CD14-positive monocyte (primary cell): ENCODE measurements around the gene BCL2. TPM values are rescaled to one million over a fixed set of nuclear protein-coding genes. Genes with fewer than 3 reads are reported as not detected.

Experiments
- DNase-seq, 3 donors: peaks; one replicate each; pipeline ENCODE4 v3.0.0-alpha.2; 2011 to 2022
- H2AFZ ChIP-seq: 2 replicates; pipeline ENCODE4 v1.6.0; 2012; ENCODE audit warnings: mild to moderate bottlenecking, low read depth, low read length, inconsistent platforms; ENCODE audit not compliant: insufficient read depth, poor library complexity, severe bottlenecking
- H3K27ac ChIP-seq, 2 donors: 1 replicate in 1 of 2; 2 replicates in 1 of 2; pipeline ENCODE4 v1.5.1; 2012 to 2013; ENCODE audit warnings: low read length in 2 of 2, control low read depth in 1 of 2, inconsistent platforms in 1 of 2, low read depth in 1 of 2, mild to moderate bottlenecking in 1 of 2
- H3K27me3 ChIP-seq, 2 donors: one replicate each; pipeline versions ENCODE4 v1.6.0 to v1.6.1; 2011 to 2013; ENCODE audit warnings: low read length in 2 of 2; ENCODE audit not compliant: control insufficient read depth in 2 of 2, insufficient read depth in 2 of 2
- H3K36me3 ChIP-seq, 2 donors: replicated peaks in 1 of 2; 1 replicate in 1 of 2; 2 replicates in 1 of 2; pipeline versions ENCODE4 v1.5.1 to v1.6.1; 2012 to 2013; ENCODE audit warnings: low read length in 2 of 2, control low read depth in 1 of 2, inconsistent platforms in 1 of 2, mild to moderate bottlenecking in 1 of 2; ENCODE audit not compliant: insufficient read depth in 2 of 2, control insufficient read depth in 1 of 2
- H3K4me1 ChIP-seq, 2 donors: 1 replicate in 1 of 2; 2 replicates in 1 of 2; pipeline versions ENCODE4 v1.5.1 to v1.6.1; 2012 to 2013; ENCODE audit warnings: low read length in 2 of 2, control low read depth in 1 of 2, inconsistent platforms in 1 of 2, mild to moderate bottlenecking in 1 of 2, moderate library complexity in 1 of 2; ENCODE audit not compliant: insufficient read depth in 2 of 2, control insufficient read depth in 1 of 2
- H3K4me2 ChIP-seq: replicated peaks from 2 replicates; pipeline ENCODE3; 2012; ENCODE audit warnings: low read length, moderate library complexity, mild to moderate bottlenecking; ENCODE audit not compliant: poor library complexity, severe bottlenecking; ENCODE audit errors: extremely low read depth
- H3K4me3 ChIP-seq, 3 experiments: fragments of 200-600 bp in 1 of 3; sonication (generic) in 1 of 3; replicated peaks in 1 of 3; 1 replicate in 2 of 3; 2 replicates in 1 of 3; pipeline ENCODE4 v1.5.1; 2011 to 2013; ENCODE audit warnings: low read length in 3 of 3, mild to moderate bottlenecking in 3 of 3, control low read depth in 2 of 3, low read depth in 2 of 3, inconsistent platforms in 1 of 3, moderate library complexity in 1 of 3
- H3K79me2 ChIP-seq: 2 replicates; pipeline ENCODE4 v1.6.0; 2012; ENCODE audit warnings: mild to moderate bottlenecking, control low read depth, inconsistent platforms, low read length, moderate library complexity; ENCODE audit not compliant: insufficient read depth
- H3K9ac ChIP-seq: 2 replicates; pipeline ENCODE4 v1.6.0; 2017; ENCODE audit warnings: low read length, mild to moderate bottlenecking; ENCODE audit not compliant: insufficient read depth, poor library complexity, severe bottlenecking
- H3K9me3 ChIP-seq, 2 donors: replicated peaks in 1 of 2; 1 replicate in 1 of 2; 2 replicates in 1 of 2; pipeline versions ENCODE4 v1.5.1 to v1.6.1; 2012 to 2013; ENCODE audit warnings: low read length in 2 of 2, control low read depth in 1 of 2; ENCODE audit not compliant: control insufficient read depth in 1 of 2, insufficient read depth in 1 of 2
- H4K20me1 ChIP-seq: 2 replicates; pipeline ENCODE4 v1.6.0; 2012; ENCODE audit warnings: mild to moderate bottlenecking, low read length, control low read depth, moderate library complexity; ENCODE audit not compliant: insufficient read depth
- H3K27ac Mint-ChIP-seq, 7 donors: one replicate each; pipeline ENCODE4 v1.8.0; 2020; ENCODE audit warnings: mild to moderate bottlenecking in 7 of 7, mixed read lengths in 7 of 7, moderate library complexity in 6 of 7, inconsistent platforms in 2 of 7
- H3K27me3 Mint-ChIP-seq, 3 donors: one replicate each; pipeline ENCODE4 v1.8.0; 2021 to 2022; ENCODE audit warnings: low read depth in 3 of 3, mild to moderate bottlenecking in 3 of 3, mixed read lengths in 3 of 3, moderate library complexity in 3 of 3, inconsistent platforms in 1 of 3
- H3K36me3 Mint-ChIP-seq, 2 donors: one replicate each; pipeline ENCODE4 v1.8.0; 2020; ENCODE audit warnings: mixed read lengths in 2 of 2, inconsistent platforms in 1 of 2, mild to moderate bottlenecking in 1 of 2
- H3K4me1 Mint-ChIP-seq: one replicate; pipeline ENCODE4 v1.8.0; 2020; ENCODE audit warnings: mild to moderate bottlenecking, mixed read lengths
- H3K4me3 Mint-ChIP-seq, 2 donors: one replicate each; pipeline ENCODE4 v1.8.0; 2020; ENCODE audit warnings: mild to moderate bottlenecking in 2 of 2, mixed read lengths in 2 of 2, moderate library complexity in 1 of 2
- H3K9me3 Mint-ChIP-seq, 7 donors: one replicate each; pipeline ENCODE4 v1.8.0; 2020 to 2022; ENCODE audit warnings: mixed read lengths in 7 of 7, mild to moderate bottlenecking in 6 of 7, moderate library complexity in 6 of 7, inconsistent platforms in 2 of 7
- WGBS: methylation state at CpG from one replicate; pipeline ENCODE4 v1.1.5; 2013; ENCODE audit warnings: missing lambda C conversion rate; ENCODE audit not compliant: insufficient coverage; 5-methylcytosine and 5-hydroxymethylcytosine counted together
- intact Hi-C, 2 donors: fragments of 100-400 bp; cut with micrococcal nuclease; formaldehyde crosslinking; loops; one replicate each; pipeline versions ENCODE4 v1.15.0 to v1.15.1; 2023
- polyA plus RNA-seq, 3 donors: library from polyadenylated mRNA; depleted of rRNA in 1 of 3; unstranded in 2 of 3; stranded (reverse) in 1 of 3; fragments of 300-500 nt in 2 of 3; fragments of >200 nt in 1 of 3; fragmentation: Illumina TruSeq in 2 of 3; gene quantifications; 1 replicate in 2 of 3; 2 replicates in 1 of 3; pipeline ENCODE4 v1.2.3, GENCODE V29; 2012 to 2021
- TF ChIP-seq, protein P1 (sequence below): fragments of 200-600 bp; IDR thresholded peaks from one replicate; pipeline ENCODE4 v1.8.0; 2022; ENCODE audit warnings: antibody characterized with exemption, mild to moderate bottlenecking

BCL2 gene
- polyA plus RNA-seq, 3 donors, result 0.58 to 2.5 (median 1.1) TPM

GRCh38 chr18:63089041-63089440 is 230.5 kb downstream of the BCL2 start:
- WGBS, result 97% methylated on average over 4 of the region's 11 CpGs
- no peaks in the 10 kb centered on the region for H3K9me3 ChIP-seq
- intact Hi-C loops, result no loop called here

GRCh38 chr18:63088262-63088661 is 231.3 kb downstream of the BCL2 start:
- Histone ChIP-seq H3K4me1 (no peaks in the 10 kb centered on the region), H3K27ac (no peak overlapping the region), H3K9ac (no peak overlapping the region), H3K4me3 (no peak overlapping the region), H3K79me2 (no peaks in the 10 kb centered on the region), H3K4me2 (no peak overlapping the region), H2AFZ (no peak overlapping the region), H3K27me3 (no peaks in the 10 kb centered on the region), H3K9me3 (no peaks in the 10 kb centered on the region), H4K20me1 (no peaks in the 10 kb centered on the region), H3K36me3 (no peaks in the 10 kb centered on the region)
- Mint-ChIP-seq H3K36me3 (no peaks in the 10 kb centered on the region), H3K9me3 (no peaks in the 10 kb centered on the region), H3K4me3 (no peak overlapping the region), H3K27me3 (peaks cover 0 to 2% (median 0%) of the 10 kb centered on the region in 3 donors), H3K27ac (no peak overlapping the region), H3K4me1 (peaks cover 9% of the 10 kb centered on the region)
- intact Hi-C loops, result no loop called here
- WGBS, result 98% methylated on average over 6 of the region's 7 CpGs
- DNase-seq, result no peak
- TF ChIP-seq, protein P1, sequence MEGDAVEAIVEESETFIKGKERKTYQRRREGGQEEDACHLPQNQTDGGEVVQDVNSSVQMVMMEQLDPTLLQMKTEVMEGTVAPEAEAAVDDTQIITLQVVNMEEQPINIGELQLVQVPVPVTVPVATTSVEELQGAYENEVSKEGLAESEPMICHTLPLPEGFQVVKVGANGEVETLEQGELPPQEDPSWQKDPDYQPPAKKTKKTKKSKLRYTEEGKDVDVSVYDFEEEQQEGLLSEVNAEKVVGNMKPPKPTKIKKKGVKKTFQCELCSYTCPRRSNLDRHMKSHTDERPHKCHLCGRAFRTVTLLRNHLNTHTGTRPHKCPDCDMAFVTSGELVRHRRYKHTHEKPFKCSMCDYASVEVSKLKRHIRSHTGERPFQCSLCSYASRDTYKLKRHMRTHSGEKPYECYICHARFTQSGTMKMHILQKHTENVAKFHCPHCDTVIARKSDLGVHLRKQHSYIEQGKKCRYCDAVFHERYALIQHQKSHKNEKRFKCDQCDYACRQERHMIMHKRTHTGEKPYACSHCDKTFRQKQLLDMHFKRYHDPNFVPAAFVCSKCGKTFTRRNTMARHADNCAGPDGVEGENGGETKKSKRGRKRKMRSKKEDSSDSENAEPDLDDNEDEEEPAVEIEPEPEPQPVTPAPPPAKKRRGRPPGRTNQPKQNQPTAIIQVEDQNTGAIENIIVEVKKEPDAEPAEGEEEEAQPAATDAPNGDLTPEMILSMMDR, result no peak

More at GRCh38 chr18:63089041-63089440, 230.5 kb downstream of the BCL2 start:
- Histone ChIP-seq H3K4me3 (no peak overlapping the region), H3K27me3 (no peaks in the 10 kb centered on the region), H3K79me2 (no peaks in the 10 kb centered on the region), H2AFZ (no peak overlapping the region), H3K36me3 (no peaks in the 10 kb centered on the region), H3K9ac (no peak overlapping the region), H3K4me2 (no peak overlapping the region), H4K20me1 (no peaks in the 10 kb centered on the region), H3K27ac (no peak overlapping the region), H3K4me1 (no peaks in the 10 kb centered on the region)
- Mint-ChIP-seq H3K27ac (no peak overlapping the region), H3K27me3 (peaks cover 0 to 2% (median 0%) of the 10 kb centered on the region in 3 donors), H3K4me3 (no peak overlapping the region), H3K9me3 (peaks cover 0 to 2% (median 0%) of the 10 kb centered on the region in 7 donors), H3K36me3 (no peaks in the 10 kb centered on the region), H3K4me1 (peaks cover 3% of the 10 kb centered on the region)
- TF ChIP-seq, protein P1, result no peak
- no peak for DNase-seq
